ENCODE results near the gene PITHD1. TPM values are rescaled to one million over a fixed set of nuclear protein-coding genes. Genes with fewer than 3 reads are reported as not detected.

Gene PITHD1
- total RNA-seq, 1 experiment from 2014 or later: 48.9 TPM

DNA sequence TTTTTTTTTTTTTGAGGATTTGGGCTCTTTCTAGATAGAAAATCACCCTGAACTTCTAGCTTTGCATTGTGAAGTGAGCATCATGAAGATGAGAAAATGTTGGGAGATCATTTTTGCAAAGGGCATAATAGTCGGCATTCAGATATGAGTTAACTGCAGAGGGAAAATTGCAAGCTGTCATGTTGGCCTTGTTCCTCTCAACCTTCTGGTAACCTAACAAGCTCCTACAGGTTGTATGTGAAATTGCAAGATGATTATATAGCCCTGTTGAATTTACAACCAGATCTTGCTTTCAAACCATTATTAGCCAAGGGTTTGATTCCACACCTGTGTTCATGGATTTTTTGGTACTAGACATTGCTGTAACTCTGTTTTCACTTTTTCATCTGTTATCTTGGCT, 32.7 kb upstream of the PITHD1 start:
- H3K4me1 ChIP-seq (ENCODE audit: control insufficient read depth, insufficient read depth, low read length): peaks cover 30% of the 10 kb centered on the region
- ATAC-seq (no peak), DNase-seq (ENCODE audit: low read depth, low spot score) (no peak)
- TF ChIP-seq, protein P1, sequence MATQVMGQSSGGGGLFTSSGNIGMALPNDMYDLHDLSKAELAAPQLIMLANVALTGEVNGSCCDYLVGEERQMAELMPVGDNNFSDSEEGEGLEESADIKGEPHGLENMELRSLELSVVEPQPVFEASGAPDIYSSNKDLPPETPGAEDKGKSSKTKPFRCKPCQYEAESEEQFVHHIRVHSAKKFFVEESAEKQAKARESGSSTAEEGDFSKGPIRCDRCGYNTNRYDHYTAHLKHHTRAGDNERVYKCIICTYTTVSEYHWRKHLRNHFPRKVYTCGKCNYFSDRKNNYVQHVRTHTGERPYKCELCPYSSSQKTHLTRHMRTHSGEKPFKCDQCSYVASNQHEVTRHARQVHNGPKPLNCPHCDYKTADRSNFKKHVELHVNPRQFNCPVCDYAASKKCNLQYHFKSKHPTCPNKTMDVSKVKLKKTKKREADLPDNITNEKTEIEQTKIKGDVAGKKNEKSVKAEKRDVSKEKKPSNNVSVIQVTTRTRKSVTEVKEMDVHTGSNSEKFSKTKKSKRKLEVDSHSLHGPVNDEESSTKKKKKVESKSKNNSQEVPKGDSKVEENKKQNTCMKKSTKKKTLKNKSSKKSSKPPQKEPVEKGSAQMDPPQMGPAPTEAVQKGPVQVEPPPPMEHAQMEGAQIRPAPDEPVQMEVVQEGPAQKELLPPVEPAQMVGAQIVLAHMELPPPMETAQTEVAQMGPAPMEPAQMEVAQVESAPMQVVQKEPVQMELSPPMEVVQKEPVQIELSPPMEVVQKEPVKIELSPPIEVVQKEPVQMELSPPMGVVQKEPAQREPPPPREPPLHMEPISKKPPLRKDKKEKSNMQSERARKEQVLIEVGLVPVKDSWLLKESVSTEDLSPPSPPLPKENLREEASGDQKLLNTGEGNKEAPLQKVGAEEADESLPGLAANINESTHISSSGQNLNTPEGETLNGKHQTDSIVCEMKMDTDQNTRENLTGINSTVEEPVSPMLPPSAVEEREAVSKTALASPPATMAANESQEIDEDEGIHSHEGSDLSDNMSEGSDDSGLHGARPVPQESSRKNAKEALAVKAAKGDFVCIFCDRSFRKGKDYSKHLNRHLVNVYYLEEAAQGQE (IDR thresholded peaks at IDR 0.05; ENCODE audit: insufficient read depth in 1 of 2, low read depth in 2 of 2, low read length in 1 of 2): no peak
- TF ChIP-seq POLR2AphosphoS5 (IDR thresholded peaks at IDR 0.05; ENCODE audit: low read depth, low read length): no peak
- TF ChIP-seq, protein P2, sequence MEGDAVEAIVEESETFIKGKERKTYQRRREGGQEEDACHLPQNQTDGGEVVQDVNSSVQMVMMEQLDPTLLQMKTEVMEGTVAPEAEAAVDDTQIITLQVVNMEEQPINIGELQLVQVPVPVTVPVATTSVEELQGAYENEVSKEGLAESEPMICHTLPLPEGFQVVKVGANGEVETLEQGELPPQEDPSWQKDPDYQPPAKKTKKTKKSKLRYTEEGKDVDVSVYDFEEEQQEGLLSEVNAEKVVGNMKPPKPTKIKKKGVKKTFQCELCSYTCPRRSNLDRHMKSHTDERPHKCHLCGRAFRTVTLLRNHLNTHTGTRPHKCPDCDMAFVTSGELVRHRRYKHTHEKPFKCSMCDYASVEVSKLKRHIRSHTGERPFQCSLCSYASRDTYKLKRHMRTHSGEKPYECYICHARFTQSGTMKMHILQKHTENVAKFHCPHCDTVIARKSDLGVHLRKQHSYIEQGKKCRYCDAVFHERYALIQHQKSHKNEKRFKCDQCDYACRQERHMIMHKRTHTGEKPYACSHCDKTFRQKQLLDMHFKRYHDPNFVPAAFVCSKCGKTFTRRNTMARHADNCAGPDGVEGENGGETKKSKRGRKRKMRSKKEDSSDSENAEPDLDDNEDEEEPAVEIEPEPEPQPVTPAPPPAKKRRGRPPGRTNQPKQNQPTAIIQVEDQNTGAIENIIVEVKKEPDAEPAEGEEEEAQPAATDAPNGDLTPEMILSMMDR (IDR thresholded peaks at IDR 0.05): no peak; the same call in 1 of the 2 replicates
- no peak for TF ChIP-seq SIN3A (IDR thresholded peaks at IDR 0.05; ENCODE audit: borderline replicate concordance, insufficient read depth, low read depth, low read length)
- TF ChIP-seq TCF7L2 (IDR thresholded peaks at IDR 0.05; ENCODE audit: low read depth, low read length): no peak
- H3K4me3 ChIP-seq (ENCODE audit: low read depth in 2 of 2, low read length in 2 of 2): peak overlapping the region in 1 of 2 experiments; percentile 90; a peak in 2 of 4 replicates
- in situ Hi-C loops (cut with HindIII; ENCODE audit: low pct_unique_long_range_greater_than_20kb, low sequenced_read_pairs) (no loop called here), intact Hi-C loops (cut with micrococcal nuclease; ENCODE audit: unreplicated experiment) (no loop called here)
- no peaks in the 10 kb centered on the region for H3K27me3 ChIP-seq (ENCODE audit: control insufficient read depth, insufficient read depth, low read length)
- ChIA-PET POLR2A (interaction anchor here (0.5 to 0.7 kb wide), 4 partner anchors 11 to 645 kb away, joined by 3 to 9 read pairs (median 5); no protein-coding TSS in a partner anchor), CTCF (interaction anchor here (0.7 to 1.4 kb wide), 4 partner anchors 10 to 202 kb away, joined by 3 to 6 read pairs (median 4); no protein-coding TSS in a partner anchor)
- H3K36me3 ChIP-seq (ENCODE audit: control insufficient read depth, insufficient read depth, low read length): peaks cover 4% of the 10 kb centered on the region
- H3K9me3 ChIP-seq (ENCODE audit: control insufficient read depth, insufficient read depth, low read depth, low read length): no peaks in the 10 kb centered on the region
- no TSS peak for BruUV-seq (replicated peaks)
- H3K27ac ChIP-seq (ENCODE audit: low read length): peak overlapping the region; percentile 49

DNA sequence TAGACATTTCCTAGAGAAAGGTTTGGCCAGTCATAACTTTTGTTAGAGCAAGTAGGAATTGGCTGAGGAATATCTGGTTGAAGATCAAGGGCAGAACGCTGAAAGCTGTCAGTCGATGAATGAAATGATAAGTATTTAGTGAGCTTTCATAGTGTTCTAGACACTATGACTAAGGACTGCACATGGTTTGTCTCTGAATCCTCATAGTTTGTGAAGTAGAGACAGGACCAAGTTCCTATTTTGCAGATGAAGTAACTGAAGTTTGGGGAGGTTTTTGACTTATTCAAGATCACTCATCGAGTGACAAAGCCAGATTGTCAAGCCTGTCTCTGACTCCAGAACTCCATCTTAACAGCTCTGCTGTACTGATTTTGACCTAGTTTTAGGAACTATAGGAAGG, 30.2 kb upstream of the PITHD1 start:
- BruUV-seq (replicated peaks): no TSS peak
- H3K27ac ChIP-seq (ENCODE audit: low read length): no peak overlapping the region
- CTCF ChIA-PET: interaction anchor here (1.1 kb wide), 1 partner anchor 202 kb away, joined by 3 read pairs; no protein-coding TSS in a partner anchor
- no peak overlapping the region for H3K4me3 ChIP-seq (ENCODE audit: low read depth in 2 of 2, low read length in 2 of 2)
- in situ Hi-C loops (cut with HindIII; ENCODE audit: low pct_unique_long_range_greater_than_20kb, low sequenced_read_pairs): no loop called here
- H3K9me3 ChIP-seq (ENCODE audit: control insufficient read depth, insufficient read depth, low read depth, low read length): no peaks in the 10 kb centered on the region
- POLR2A ChIA-PET: interaction anchor here (0.6 kb wide), 1 partner anchor 11 kb away, joined by 5 read pairs; no protein-coding TSS in a partner anchor
- peaks cover 15% of the 10 kb centered on the region for H3K4me1 ChIP-seq (ENCODE audit: control insufficient read depth, insufficient read depth, low read length)
- H3K36me3 ChIP-seq (ENCODE audit: control insufficient read depth, insufficient read depth, low read length): peaks cover 21% of the 10 kb centered on the region
- TF ChIP-seq, protein P1 (IDR thresholded peaks at IDR 0.05; ENCODE audit: insufficient read depth in 1 of 2, low read depth in 2 of 2, low read length in 1 of 2): no peak
- TF ChIP-seq SIN3A (IDR thresholded peaks at IDR 0.05; ENCODE audit: borderline replicate concordance, insufficient read depth, low read depth, low read length): no peak
- TF ChIP-seq POLR2AphosphoS5 (IDR thresholded peaks at IDR 0.05; ENCODE audit: low read depth, low read length): no peak
- TF ChIP-seq, protein P2 (IDR thresholded peaks at IDR 0.05): no peak
- TF ChIP-seq TCF7L2 (IDR thresholded peaks at IDR 0.05; ENCODE audit: low read depth, low read length): no peak
- ATAC-seq: no peak
- intact Hi-C loops (cut with micrococcal nuclease; ENCODE audit: unreplicated experiment): no loop called here
- DNase-seq (ENCODE audit: low read depth, low spot score): no peak
- no peaks in the 10 kb centered on the region for H3K27me3 ChIP-seq (ENCODE audit: control insufficient read depth, insufficient read depth, low read length)
